GM12878 (cell line): Measurements from ENCODE around the gene ARHGEF1. TPM values are rescaled to one million over a fixed set of nuclear protein-coding genes. Genes with fewer than 3 reads are reported as not detected.

Experiments
- BACH1 ChIP-seq: fragments of 450-650 bp; IDR thresholded peaks from 2 replicates; pipeline ENCODE4 v1.6.1; 2017; ENCODE audit warnings: mild to moderate bottlenecking, borderline replicate concordance
- CBX5 ChIP-seq: sonication (generic); IDR thresholded peaks from 2 replicates; pipeline ENCODE4 v1.6.1; 2016; ENCODE audit warnings: low read depth, moderate library complexity, mild to moderate bottlenecking, inconsistent platforms
- CREB1 ChIP-seq: IDR thresholded peaks from 2 replicates; pipeline ENCODE4 v1.6.1; 2012; ENCODE audit warnings: low read depth, mild to moderate bottlenecking, inconsistent platforms
- DPF2 ChIP-seq: fragments of 450-650 bp; IDR thresholded peaks from 2 replicates; pipeline ENCODE4 v1.6.1; 2017; ENCODE audit warnings: mild to moderate bottlenecking
- KDM1A ChIP-seq: fragments of 200-600 bp; sonication (generic); IDR thresholded peaks from 2 replicates; pipeline ENCODE4 v1.6.1; 2016; ENCODE audit warnings: borderline replicate concordance
- LARP7 ChIP-seq: fragments of 450-650 bp; IDR thresholded peaks from 2 replicates; pipeline ENCODE4 v1.6.1; 2017; ENCODE audit warnings: mild to moderate bottlenecking
- NFXL1 ChIP-seq: fragments of 450-650 bp; IDR thresholded peaks from 2 replicates; pipeline ENCODE4 v1.6.1; 2017; ENCODE audit warnings: antibody characterized with exemption, mild to moderate bottlenecking, borderline replicate concordance
- NR2C1 ChIP-seq: fragments of 450-650 bp; IDR thresholded peaks from 2 replicates; pipeline ENCODE4 v1.6.1; 2017; ENCODE audit warnings: antibody characterized with exemption, mild to moderate bottlenecking, moderate library complexity
- POLR2A ChIP-seq: IDR thresholded peaks from 2 replicates; pipeline ENCODE4 v1.6.1; 2011; ENCODE audit warnings: low read depth, mild to moderate bottlenecking, low read length
- RBBP5 ChIP-seq: fragments of 200-600 bp; sonication (generic); conservative IDR thresholded peaks from 2 replicates; pipeline ENCODE4 v1.6.1; 2016
- SMAD1 ChIP-seq: fragments of 450-650 bp; IDR thresholded peaks from 2 replicates; pipeline ENCODE4 v1.6.1; 2018; ENCODE audit warnings: mild to moderate bottlenecking, low read depth; ENCODE audit not compliant: partially characterized antibody
- SMC3 ChIP-seq: IDR thresholded peaks from 2 replicates; pipeline ENCODE4 v1.6.1; 2011; ENCODE audit warnings: low read length, improper control_type of control experiment, borderline replicate concordance
- SUZ12 ChIP-seq: fragments of 200-600 bp; sonication (generic); IDR thresholded peaks from one replicate; pipeline ENCODE4 v1.6.1; 2018; ENCODE audit warnings: antibody characterized with exemption, mild to moderate bottlenecking; ENCODE audit not compliant: unreplicated experiment
- TCF12 ChIP-seq: IDR thresholded peaks from 2 replicates; pipeline ENCODE4 v1.6.1; 2011; ENCODE audit warnings: low read depth, mild to moderate bottlenecking, low read length
- WRNIP1 ChIP-seq: IDR thresholded peaks from 2 replicates; pipeline ENCODE4 v1.6.1; 2011; ENCODE audit warnings: low read depth, low read length, improper control_type of control experiment, borderline replicate concordance
- polyA plus RNA-seq, 11 experiments: library from polyadenylated mRNA; depleted of rRNA in 4 of 11; unstranded in 6 of 11; stranded (reverse) in 5 of 11; fragments of >200 nt; fragmentation: Nextera tagmentation in 4 of 11; fragmentation: Illumina TruSeq in 1 of 11; extraction: Ambion mirVana in 4 of 11; extraction: Trizol in 1 of 11; gene quantifications; 1 replicate in 1 of 11; 2 replicates in 10 of 11; pipeline versions ENCODE4 v1.2.1 to v1.2.3, GENCODE V29; 2011 to 2016; ENCODE audit warnings: inconsistent platforms in 2 of 11, missing spikeins in 2 of 11, low read depth in 1 of 11
- total RNA-seq, 4 experiments: library from RNA; depleted of rRNA in 3 of 4; stranded (reverse); fragments of >200 nt in 3 of 4; fragmentation: Illumina TruSeq in 1 of 4; extraction: Trizol in 1 of 4; gene quantifications; 2 replicates each; pipeline versions ENCODE4 v1.2.1 to v1.2.3, GENCODE V29; 2013 to 2021
- TF ChIP-seq, protein P1 (sequence below): fragments of 450-650 bp; formaldehyde crosslinking; IDR thresholded peaks from 2 replicates; pipeline ENCODE4 v1.5.0; 2022; ENCODE audit warnings: mild to moderate bottlenecking, missing genetic modification characterization
- TF ChIP-seq, protein P2 (sequence below): fragments of 450-650 bp; IDR thresholded peaks from 2 replicates; pipeline ENCODE4 v1.6.1; 2017; ENCODE audit warnings: mild to moderate bottlenecking, low read depth, inconsistent platforms; ENCODE audit not compliant: poor library complexity, severe bottlenecking
- TF ChIP-seq, protein P3 (sequence below): IDR thresholded peaks from 2 replicates; pipeline ENCODE4 v1.6.1; 2012; ENCODE audit warnings: low read depth, low read length, improper control_type of control experiment
- TF ChIP-seq, protein P4 (sequence below): fragments of 450-650 bp; IDR thresholded peaks from 2 replicates; pipeline ENCODE4 v1.6.1; 2016; ENCODE audit warnings: mild to moderate bottlenecking

ARHGEF1 gene
- total and polyA plus RNA-seq, 10 of the 15 experiments (the other 5 are each of a cell fraction or from before 2014, with no cell fraction given) = 1.2 to 207 (median 53.9) TPM

DNA sequence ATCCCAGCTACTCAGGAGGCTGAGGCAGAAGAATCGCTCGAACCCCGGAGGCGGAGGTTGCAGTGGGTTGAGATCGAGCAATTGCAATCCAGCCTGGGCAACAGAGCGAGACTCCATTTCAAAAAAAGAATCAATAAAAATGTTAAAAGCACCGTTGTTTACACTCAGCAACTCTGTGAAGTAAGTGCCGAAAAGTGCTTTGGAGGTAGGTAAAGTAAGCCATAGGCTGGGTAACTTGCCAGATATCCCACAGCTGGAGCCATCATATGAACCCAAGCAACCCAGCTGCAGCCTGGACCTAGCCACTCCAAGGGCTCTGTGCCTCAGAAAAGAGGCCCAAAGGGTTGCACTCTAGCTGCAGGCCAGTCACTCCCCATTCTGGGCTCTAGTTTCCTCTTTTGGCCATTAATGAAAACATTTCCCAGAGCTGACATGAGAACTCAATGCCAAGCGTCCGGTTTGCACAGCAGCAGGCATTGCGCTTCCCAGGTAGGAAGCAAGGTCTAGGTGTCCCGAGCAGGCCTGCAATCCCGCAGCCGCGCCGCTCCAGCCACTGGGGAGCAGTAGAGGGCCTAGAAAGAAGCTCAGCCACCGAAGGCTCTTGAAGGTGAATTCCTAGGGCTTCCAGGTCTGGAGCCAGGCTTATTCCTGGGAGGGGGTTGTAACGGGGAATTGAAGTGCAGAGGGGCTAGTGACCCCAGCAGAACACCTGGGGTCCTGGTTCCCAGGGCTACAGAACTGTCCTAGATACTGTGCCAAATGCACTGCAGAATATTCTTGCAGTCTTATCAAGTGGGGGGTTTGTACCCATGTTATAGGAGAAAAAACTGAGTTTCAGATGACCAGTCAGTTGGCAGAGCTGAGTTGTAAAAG, 10.0 kb upstream of the ARHGEF1 start (continued):
- TF ChIP-seq, protein P1, sequence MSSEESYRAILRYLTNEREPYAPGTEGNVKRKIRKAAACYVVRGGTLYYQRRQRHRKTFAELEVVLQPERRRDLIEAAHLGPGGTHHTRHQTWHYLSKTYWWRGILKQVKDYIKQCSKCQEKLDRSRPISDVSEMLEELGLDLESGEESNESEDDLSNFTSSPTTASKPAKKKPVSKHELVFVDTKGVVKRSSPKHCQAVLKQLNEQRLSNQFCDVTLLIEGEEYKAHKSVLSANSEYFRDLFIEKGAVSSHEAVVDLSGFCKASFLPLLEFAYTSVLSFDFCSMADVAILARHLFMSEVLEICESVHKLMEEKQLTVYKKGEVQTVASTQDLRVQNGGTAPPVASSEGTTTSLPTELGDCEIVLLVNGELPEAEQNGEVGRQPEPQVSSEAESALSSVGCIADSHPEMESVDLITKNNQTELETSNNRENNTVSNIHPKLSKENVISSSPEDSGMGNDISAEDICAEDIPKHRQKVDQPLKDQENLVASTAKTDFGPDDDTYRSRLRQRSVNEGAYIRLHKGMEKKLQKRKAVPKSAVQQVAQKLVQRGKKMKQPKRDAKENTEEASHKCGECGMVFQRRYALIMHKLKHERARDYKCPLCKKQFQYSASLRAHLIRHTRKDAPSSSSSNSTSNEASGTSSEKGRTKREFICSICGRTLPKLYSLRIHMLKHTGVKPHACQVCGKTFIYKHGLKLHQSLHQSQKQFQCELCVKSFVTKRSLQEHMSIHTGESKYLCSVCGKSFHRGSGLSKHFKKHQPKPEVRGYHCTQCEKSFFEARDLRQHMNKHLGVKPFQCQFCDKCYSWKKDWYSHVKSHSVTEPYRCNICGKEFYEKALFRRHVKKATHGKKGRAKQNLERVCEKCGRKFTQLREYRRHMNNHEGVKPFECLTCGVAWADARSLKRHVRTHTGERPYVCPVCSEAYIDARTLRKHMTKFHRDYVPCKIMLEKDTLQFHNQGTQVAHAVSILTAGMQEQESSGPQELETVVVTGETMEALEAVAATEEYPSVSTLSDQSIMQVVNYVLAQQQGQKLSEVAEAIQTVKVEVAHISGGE (CRISPR knock-in tag) = no peak
- no peak for TF ChIP-seq SUZ12
- TF ChIP-seq KDM1A = no peak
- no peak for TF ChIP-seq NFXL1
- TF ChIP-seq, protein P2, sequence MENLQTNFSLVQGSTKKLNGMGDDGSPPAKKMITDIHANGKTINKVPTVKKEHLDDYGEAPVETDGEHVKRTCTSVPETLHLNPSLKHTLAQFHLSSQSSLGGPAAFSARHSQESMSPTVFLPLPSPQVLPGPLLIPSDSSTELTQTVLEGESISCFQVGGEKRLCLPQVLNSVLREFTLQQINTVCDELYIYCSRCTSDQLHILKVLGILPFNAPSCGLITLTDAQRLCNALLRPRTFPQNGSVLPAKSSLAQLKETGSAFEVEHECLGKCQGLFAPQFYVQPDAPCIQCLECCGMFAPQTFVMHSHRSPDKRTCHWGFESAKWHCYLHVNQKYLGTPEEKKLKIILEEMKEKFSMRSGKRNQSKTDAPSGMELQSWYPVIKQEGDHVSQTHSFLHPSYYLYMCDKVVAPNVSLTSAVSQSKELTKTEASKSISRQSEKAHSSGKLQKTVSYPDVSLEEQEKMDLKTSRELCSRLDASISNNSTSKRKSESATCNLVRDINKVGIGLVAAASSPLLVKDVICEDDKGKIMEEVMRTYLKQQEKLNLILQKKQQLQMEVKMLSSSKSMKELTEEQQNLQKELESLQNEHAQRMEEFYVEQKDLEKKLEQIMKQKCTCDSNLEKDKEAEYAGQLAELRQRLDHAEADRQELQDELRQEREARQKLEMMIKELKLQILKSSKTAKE = peak; percentile 21
- no peak for TF ChIP-seq WRNIP1
- no peak for TF ChIP-seq CBX5
- TF ChIP-seq POLR2A = peak; percentile 71
- TF ChIP-seq DPF2 = no peak
- TF ChIP-seq BACH1 = 0 out of 2 replicates have a peak, but pooled peaks have one; percentile 25
- no peak for TF ChIP-seq RBBP5
- TF ChIP-seq TCF12 = 0 out of 2 replicates have a peak, but pooled peaks have one; percentile 9
- no peak for TF ChIP-seq NR2C1
- peak; percentile 87 for TF ChIP-seq SMC3
- TF ChIP-seq LARP7 = no peak
- TF ChIP-seq SMAD1 = no peak
- TF ChIP-seq, protein P3, sequence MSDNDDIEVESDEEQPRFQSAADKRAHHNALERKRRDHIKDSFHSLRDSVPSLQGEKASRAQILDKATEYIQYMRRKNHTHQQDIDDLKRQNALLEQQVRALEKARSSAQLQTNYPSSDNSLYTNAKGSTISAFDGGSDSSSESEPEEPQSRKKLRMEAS = 0 out of 2 replicates have a peak, but pooled peaks have one; percentile 39
- 0 out of 2 replicates have a peak, but pooled peaks have one; percentile 4 for TF ChIP-seq CREB1
- TF ChIP-seq, protein P4, sequence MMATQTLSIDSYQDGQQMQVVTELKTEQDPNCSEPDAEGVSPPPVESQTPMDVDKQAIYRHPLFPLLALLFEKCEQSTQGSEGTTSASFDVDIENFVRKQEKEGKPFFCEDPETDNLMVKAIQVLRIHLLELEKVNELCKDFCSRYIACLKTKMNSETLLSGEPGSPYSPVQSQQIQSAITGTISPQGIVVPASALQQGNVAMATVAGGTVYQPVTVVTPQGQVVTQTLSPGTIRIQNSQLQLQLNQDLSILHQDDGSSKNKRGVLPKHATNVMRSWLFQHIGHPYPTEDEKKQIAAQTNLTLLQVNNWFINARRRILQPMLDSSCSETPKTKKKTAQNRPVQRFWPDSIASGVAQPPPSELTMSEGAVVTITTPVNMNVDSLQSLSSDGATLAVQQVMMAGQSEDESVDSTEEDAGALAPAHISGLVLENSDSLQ = no peak
